ENCODE results near the gene FADS1. TPM values are rescaled to one million over a fixed set of nuclear protein-coding genes. Genes with fewer than 3 reads are reported as not detected.

The FADS1 gene
- total and polyA plus RNA-seq, 2 donors from 2014 or later = 6.7 to 19.5 TPM

DNA sequence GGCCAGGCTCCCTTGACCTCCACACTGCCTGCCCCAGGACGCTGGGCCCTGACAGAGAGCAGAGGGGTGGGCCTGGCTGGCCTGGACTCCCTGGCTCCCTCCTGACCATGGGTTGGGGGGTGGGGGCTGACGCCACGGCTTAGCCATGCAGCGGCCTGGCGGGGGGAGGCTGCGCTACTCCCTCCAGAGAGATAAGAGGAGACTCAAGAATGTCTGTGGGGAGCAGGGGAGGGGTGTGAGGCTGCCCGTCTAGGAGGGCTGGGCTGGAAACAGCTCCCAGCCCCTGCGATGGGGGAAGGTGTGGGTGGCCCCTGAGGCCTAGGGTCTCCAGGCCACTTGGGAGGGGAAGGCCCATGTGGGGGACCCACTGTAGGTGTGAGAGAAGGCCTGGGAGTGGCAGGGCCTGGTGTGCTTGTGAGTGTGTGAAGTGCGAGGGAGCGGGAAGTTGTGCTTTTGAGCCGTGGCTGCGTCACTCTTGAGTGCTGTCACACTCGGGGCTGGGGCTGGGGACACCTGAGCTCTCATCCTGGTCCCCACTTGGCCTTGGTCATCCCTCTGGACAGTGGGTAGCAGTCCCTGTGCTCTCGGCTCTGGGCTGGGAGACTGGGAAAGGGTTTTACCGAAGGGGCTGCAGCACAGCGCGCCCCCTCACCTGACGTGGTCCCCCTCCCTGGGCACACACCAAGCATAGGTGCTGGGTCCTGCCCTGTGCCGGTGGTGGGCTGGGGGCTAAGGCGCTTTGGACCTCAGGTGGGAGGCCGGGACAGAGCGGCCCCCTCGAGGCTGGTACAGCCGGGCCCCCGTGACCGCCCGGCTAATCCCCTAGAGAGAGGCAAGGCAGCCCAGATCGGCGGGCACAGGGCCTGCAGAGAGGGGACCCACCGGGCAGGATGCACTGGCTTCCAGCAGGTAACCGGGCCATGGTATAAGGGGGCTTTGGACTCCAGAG is 62.0 kb downstream of the FADS1 start:
- H3K36me3 ChIP-seq (ENCODE audit: control insufficient read depth in 2 of 3, insufficient read depth in 3 of 3, low read length in 3 of 3) = no peaks in the 10 kb centered on the region
- peak in 1 of 5 donors; percentile 57 for DNase-seq
- intact Hi-C loops (cut with DNase I) = no loop called here
- no peak overlapping the region for H3K4me3 ChIP-seq (ENCODE audit: low read length in 3 of 3)
- TF ChIP-seq, protein P1, sequence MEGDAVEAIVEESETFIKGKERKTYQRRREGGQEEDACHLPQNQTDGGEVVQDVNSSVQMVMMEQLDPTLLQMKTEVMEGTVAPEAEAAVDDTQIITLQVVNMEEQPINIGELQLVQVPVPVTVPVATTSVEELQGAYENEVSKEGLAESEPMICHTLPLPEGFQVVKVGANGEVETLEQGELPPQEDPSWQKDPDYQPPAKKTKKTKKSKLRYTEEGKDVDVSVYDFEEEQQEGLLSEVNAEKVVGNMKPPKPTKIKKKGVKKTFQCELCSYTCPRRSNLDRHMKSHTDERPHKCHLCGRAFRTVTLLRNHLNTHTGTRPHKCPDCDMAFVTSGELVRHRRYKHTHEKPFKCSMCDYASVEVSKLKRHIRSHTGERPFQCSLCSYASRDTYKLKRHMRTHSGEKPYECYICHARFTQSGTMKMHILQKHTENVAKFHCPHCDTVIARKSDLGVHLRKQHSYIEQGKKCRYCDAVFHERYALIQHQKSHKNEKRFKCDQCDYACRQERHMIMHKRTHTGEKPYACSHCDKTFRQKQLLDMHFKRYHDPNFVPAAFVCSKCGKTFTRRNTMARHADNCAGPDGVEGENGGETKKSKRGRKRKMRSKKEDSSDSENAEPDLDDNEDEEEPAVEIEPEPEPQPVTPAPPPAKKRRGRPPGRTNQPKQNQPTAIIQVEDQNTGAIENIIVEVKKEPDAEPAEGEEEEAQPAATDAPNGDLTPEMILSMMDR (IDR thresholded peaks at IDR 0.05; ENCODE audit: borderline replicate concordance, extremely low read depth, insufficient read depth) = no peak
- no peak for FAIRE-seq
- no peaks in the 10 kb centered on the region for H3K27me3 ChIP-seq (ENCODE audit: control insufficient read depth, insufficient read depth, low read length)
- peaks cover 0 to 23% (median 0%) of the 10 kb centered on the region in 3 donors for H3K4me1 ChIP-seq (ENCODE audit: control insufficient read depth in 2 of 3, insufficient read depth in 2 of 3, low read depth in 1 of 3, low read length in 3 of 3)
- no peaks in the 10 kb centered on the region for H3K9me3 ChIP-seq (ENCODE audit: control insufficient read depth in 2 of 3, insufficient read depth in 1 of 3, low read length in 3 of 3)
- no peak overlapping the region for H3K9ac ChIP-seq (ENCODE audit: low read length in 3 of 3)
- peak overlapping the region in 1 of 2 donors; percentile 53 for H3K27ac ChIP-seq (ENCODE audit: low read depth in 2 of 2, low read length in 2 of 2)

DNA sequence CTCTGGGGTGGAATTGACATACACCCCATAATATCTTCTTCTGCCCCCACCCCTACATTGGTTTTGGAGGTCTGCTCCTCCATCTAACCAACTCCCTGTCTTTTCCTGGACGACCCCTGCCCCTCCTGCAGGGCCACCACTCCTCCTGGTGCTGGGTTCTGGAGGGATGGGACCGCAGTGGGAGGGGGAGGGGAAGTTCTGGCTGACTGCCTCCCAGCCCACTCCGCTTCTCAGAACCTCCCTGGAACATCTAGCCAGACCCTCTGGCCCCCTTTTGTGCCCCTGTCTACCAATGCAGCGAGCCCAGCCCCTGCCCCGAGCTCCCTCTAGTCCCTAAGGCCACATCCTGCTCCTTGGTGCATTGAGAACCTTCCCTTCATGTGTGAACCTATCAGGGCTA is 63.1 kb downstream of the FADS1 start:
- Histone ChIP-seq H3K27ac (ENCODE audit: low read depth in 2 of 2, low read length in 2 of 2) (no peak overlapping the region), H3K9ac (ENCODE audit: low read length in 3 of 3) (no peak overlapping the region), H3K4me1 (ENCODE audit: control insufficient read depth in 2 of 3, insufficient read depth in 2 of 3, low read depth in 1 of 3, low read length in 3 of 3) (peaks cover 0 to 23% (median 3%) of the 10 kb centered on the region in 3 donors), H3K27me3 (ENCODE audit: control insufficient read depth, insufficient read depth, low read length) (no peaks in the 10 kb centered on the region), H3K9me3 (ENCODE audit: control insufficient read depth in 2 of 3, insufficient read depth in 1 of 3, low read length in 3 of 3) (no peaks in the 10 kb centered on the region), H3K36me3 (ENCODE audit: control insufficient read depth in 2 of 3, insufficient read depth in 3 of 3, low read length in 3 of 3) (no peaks in the 10 kb centered on the region), H3K4me3 (ENCODE audit: low read length in 3 of 3) (no peak overlapping the region)
- peak in 1 of 5 donors; percentile 63 for DNase-seq
- FAIRE-seq = no peak
- intact Hi-C loops (cut with DNase I) = no loop called here
- TF ChIP-seq, protein P1 (IDR thresholded peaks at IDR 0.05; ENCODE audit: borderline replicate concordance, extremely low read depth, insufficient read depth) = no peak

DNA sequence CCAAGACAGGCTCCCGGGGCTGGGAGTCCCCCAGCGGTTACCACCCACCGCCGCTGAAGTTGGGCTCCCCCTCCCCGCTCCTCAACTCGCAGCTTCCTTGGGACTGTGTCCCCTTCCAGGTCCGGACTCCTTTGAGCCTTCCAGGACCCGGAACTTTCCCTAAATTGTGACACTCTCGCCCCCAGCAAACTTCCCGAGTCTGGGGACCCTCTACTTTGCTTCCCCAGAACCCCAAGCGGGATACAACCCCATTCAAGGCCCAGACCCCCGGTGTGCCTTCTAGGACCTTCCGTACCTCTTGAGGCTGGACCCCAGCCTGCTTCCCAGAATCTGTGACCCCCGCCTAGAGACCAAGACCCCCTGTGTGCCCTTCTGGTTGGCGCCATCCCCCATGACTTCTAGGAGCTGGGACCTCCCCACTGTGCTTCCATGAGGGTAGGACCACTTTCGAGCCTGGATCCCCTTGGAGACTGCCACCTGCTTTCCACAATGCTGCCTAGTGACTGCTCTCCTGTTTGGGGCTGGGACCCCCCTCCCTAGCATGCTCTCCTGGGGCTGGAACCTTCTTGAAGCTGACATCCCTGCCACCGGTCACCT is 63.8 kb downstream of the FADS1 start:
- FAIRE-seq (no peak), DNase-seq (peak in 1 of 5 donors; percentile 65)
- intact Hi-C loops (cut with DNase I) = no loop called here
- Histone ChIP-seq H3K36me3 (ENCODE audit: control insufficient read depth in 2 of 3, insufficient read depth in 3 of 3, low read length in 3 of 3) (no peaks in the 10 kb centered on the region), H3K27me3 (ENCODE audit: control insufficient read depth, insufficient read depth, low read length) (no peaks in the 10 kb centered on the region), H3K4me1 (ENCODE audit: control insufficient read depth in 2 of 3, insufficient read depth in 2 of 3, low read depth in 1 of 3, low read length in 3 of 3) (peaks cover 0 to 25% (median 3%) of the 10 kb centered on the region in 3 donors), H3K4me3 (ENCODE audit: low read length in 3 of 3) (peak overlapping the region; percentile 4 to 57 (median 48)), H3K9ac (ENCODE audit: low read length in 3 of 3) (peak overlapping the region in 2 of 3 donors; percentile 55 to 58), H3K9me3 (ENCODE audit: control insufficient read depth in 2 of 3, insufficient read depth in 1 of 3, low read length in 3 of 3) (no peaks in the 10 kb centered on the region), H3K27ac (ENCODE audit: low read depth in 2 of 2, low read length in 2 of 2) (no peak overlapping the region)
- TF ChIP-seq, protein P1 (IDR thresholded peaks at IDR 0.05; ENCODE audit: borderline replicate concordance, extremely low read depth, insufficient read depth) = no peak
